BE2C (cell line): Measurements from ENCODE around the gene PIPOX. TPM values are rescaled to one million over a fixed set of nuclear protein-coding genes. Genes with fewer than 3 reads are reported as not detected.

ENCODE experiments used
- DNase-seq: peaks from one replicate; pipeline ENCODE4 v3.0.0-alpha.2; 2020
- H3K27me3 ChIP-seq: fragments of 250-450 bp; sonication (Bioruptor Pico); 2 replicates; pipeline ENCODE4 v1.5.1; 2020; ENCODE audit warnings: mild to moderate bottlenecking
- H3K36me3 ChIP-seq: fragments of 250-450 bp; sonication (Bioruptor Pico); 2 replicates; pipeline ENCODE4 v1.5.1; 2020; ENCODE audit warnings: mild to moderate bottlenecking
- H3K4me1 ChIP-seq: fragments of 250-450 bp; sonication (Bioruptor Pico); 2 replicates; pipeline ENCODE4 v1.5.1; 2020
- H3K4me3 ChIP-seq: 2 replicates; pipeline ENCODE4 v1.5.1; 2011; ENCODE audit warnings: low read depth, low read length
- H3K9me3 ChIP-seq: fragments of 250-450 bp; sonication (Bioruptor Pico); 2 replicates; pipeline ENCODE4 v1.5.1; 2020
- polyA plus RNA-seq: library from polyadenylated mRNA; unstranded; fragments of >200 nt; gene quantifications from one replicate; pipeline ENCODE4 v1.2.1, GENCODE V29; 2012; ENCODE audit warnings: low read depth, missing spikeins; ENCODE audit not compliant: insufficient read length, insufficient read depth
- TF ChIP-seq, protein P1 (sequence below): IDR thresholded peaks from 2 replicates; pipeline ENCODE4 v1.5.1; 2012; ENCODE audit warnings: mild to moderate bottlenecking, low read depth, low read length

PIPOX gene
- 7.8 TPM for polyA plus RNA-seq

DNA sequence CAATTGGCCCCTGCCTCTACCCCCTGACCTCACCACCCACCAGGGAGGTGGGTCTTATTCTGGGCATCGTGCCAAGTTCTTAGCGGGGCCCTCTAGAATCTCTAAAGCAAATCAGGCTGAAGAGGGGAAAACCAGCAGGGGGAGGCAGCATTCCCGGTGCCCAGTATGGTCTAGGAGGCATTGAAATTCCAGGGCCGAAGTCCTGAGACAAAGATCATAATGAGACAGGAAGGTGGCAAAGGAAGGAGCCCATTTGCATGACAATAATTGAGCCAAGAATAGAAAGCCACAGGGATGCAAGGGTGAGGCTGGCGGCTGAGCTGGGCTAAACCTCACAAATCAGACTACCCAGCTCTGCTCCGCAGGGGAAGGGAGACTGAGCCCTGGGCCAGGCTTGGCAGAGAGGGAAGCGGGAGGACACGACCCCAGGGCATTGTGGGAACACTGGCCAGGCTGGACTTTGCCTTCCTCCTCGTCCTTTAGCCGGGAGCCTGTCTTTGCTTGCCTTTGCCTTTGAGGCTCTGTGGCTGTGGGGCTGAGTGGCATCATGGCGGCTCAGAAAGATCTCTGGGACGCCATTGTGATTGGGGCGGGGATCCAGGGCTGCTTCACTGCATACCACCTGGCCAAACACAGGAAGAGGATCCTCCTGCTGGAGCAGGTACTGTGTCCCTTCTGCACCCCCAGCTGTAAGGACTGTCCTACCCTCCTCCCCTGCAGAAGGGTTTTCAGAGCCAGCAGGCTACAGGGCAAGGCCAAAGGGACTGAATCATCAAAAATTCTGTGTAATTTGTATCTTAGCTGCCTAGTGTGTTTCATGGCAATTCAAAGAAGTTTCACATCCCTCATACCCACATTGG is at the start of gene PIPOX:
Gene PIPOX, plus strand, starts transcription at position 463 of the 860 bp plus-strand sequence. Its CDS starts 85 bp downstream, at position 548.
- H3K36me3 ChIP-seq = no peaks in the 10 kb centered on the region
- peak; percentile 71 for DNase-seq
- peaks cover 24% of the 10 kb centered on the region for H3K4me1 ChIP-seq
- TF ChIP-seq, protein P1, sequence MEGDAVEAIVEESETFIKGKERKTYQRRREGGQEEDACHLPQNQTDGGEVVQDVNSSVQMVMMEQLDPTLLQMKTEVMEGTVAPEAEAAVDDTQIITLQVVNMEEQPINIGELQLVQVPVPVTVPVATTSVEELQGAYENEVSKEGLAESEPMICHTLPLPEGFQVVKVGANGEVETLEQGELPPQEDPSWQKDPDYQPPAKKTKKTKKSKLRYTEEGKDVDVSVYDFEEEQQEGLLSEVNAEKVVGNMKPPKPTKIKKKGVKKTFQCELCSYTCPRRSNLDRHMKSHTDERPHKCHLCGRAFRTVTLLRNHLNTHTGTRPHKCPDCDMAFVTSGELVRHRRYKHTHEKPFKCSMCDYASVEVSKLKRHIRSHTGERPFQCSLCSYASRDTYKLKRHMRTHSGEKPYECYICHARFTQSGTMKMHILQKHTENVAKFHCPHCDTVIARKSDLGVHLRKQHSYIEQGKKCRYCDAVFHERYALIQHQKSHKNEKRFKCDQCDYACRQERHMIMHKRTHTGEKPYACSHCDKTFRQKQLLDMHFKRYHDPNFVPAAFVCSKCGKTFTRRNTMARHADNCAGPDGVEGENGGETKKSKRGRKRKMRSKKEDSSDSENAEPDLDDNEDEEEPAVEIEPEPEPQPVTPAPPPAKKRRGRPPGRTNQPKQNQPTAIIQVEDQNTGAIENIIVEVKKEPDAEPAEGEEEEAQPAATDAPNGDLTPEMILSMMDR = peak; percentile 52
- H3K9me3 ChIP-seq = no peaks in the 10 kb centered on the region
- H3K27me3 ChIP-seq = no peaks in the 10 kb centered on the region
- H3K4me3 ChIP-seq = no peak within 1 kb of the TSS; the same call in 1 of the 2 replicates

- H3K36me3 ChIP-seq = no peaks in the 10 kb centered on the region
- H3K4me3 ChIP-seq = no peak overlapping the region
- H3K27me3 ChIP-seq = no peaks in the 10 kb centered on the region
- no peak for DNase-seq
- H3K9me3 ChIP-seq = no peaks in the 10 kb centered on the region
- H3K4me1 ChIP-seq = no peaks in the 10 kb centered on the region; the same call in 1 of the 2 replicates
- TF ChIP-seq, protein P1 = no peak
Measured at GRCh38 chr17:28993645-28994426, 49.1 kb upstream of the PIPOX start.

- Histone ChIP-seq H3K4me1 (no peaks in the 10 kb centered on the region; the same call in 1 of the 2 replicates), H3K27me3 (no peaks in the 10 kb centered on the region)
Measured at GRCh38 chr17:28996554-28997096, 46.3 kb upstream of the PIPOX start.

GRCh38 chr17:28997806-28998205 is 45.1 kb upstream of the PIPOX start:
- Histone ChIP-seq H3K36me3 (no peaks in the 10 kb centered on the region), H3K4me1 (no peaks in the 10 kb centered on the region; the same call in 1 of the 2 replicates), H3K4me3 (no peak overlapping the region), H3K27me3 (no peaks in the 10 kb centered on the region), H3K9me3 (no peaks in the 10 kb centered on the region)
- DNase-seq = no peak
- TF ChIP-seq, protein P1 = no peak

More at GRCh38 chr17:28996554-28997096, 46.3 kb upstream of the PIPOX start:
- H3K9me3 ChIP-seq = no peaks in the 10 kb centered on the region
- TF ChIP-seq, protein P1 = no peak
- no peak for DNase-seq
- no peak overlapping the region for H3K4me3 ChIP-seq
- no peaks in the 10 kb centered on the region for H3K36me3 ChIP-seq

- Histone ChIP-seq H3K9me3 (no peaks in the 10 kb centered on the region), H3K4me1 (no peaks in the 10 kb centered on the region; the same call in 1 of the 2 replicates), H3K36me3 (no peaks in the 10 kb centered on the region), H3K27me3 (no peaks in the 10 kb centered on the region), H3K4me3 (no peak overlapping the region)
- TF ChIP-seq, protein P1 = no peak
- no peak for DNase-seq
Measured at GRCh38 chr17:28999206-28999605, 43.7 kb upstream of the PIPOX start.
